Activated T-cell treated with anti-CD3 and anti-CD28 coated beads, Interleukin-2, amount 50 U/mL, for 4 hours (primary cell): ENCODE data around the gene MRPL18. TPM values are rescaled to one million over a fixed set of nuclear protein-coding genes. Genes with fewer than 3 reads are reported as not detected.
A peak's percentile ranks its signal among the peaks of the same experiment; 100 is the strongest.

Experiments
- ATAC-seq, 2 donors: fragments of 200-7000 bp; cut with Tn5 transposase; one replicate each; pipeline ENCODE4 v1.10.0; 2021
- DNase-seq: peaks from one replicate; pipeline ENCODE4 v3.0.0-alpha.2; 2020
- H3K27me3 Mint-ChIP-seq: one replicate; pipeline ENCODE4 v1.8.0; 2021; ENCODE audit warnings: low read depth, mixed read lengths
- H3K36me3 Mint-ChIP-seq: one replicate; pipeline ENCODE4 v1.8.0; 2022; ENCODE audit warnings: mixed read lengths; ENCODE audit not compliant: insufficient read depth
- H3K4me1 Mint-ChIP-seq: one replicate; pipeline ENCODE4 v1.8.0; 2021; ENCODE audit warnings: low read depth, mixed read lengths
- H3K4me3 Mint-ChIP-seq: one replicate; pipeline ENCODE4 v1.8.0; 2021; ENCODE audit warnings: mild to moderate bottlenecking, moderate library complexity, mixed read lengths
- H3K9me3 Mint-ChIP-seq: one replicate; pipeline ENCODE4 v1.8.0; 2021; ENCODE audit warnings: mixed read lengths
- total RNA-seq, 3 donors: library from RNA; stranded (reverse); gene quantifications; one replicate each; pipeline ENCODE4 v1.2.1, GENCODE V29; 2021

MRPL18 gene
- total RNA-seq, 3 donors from 2014 or later: 99.8 to 111 (median 101) TPM

DNA sequence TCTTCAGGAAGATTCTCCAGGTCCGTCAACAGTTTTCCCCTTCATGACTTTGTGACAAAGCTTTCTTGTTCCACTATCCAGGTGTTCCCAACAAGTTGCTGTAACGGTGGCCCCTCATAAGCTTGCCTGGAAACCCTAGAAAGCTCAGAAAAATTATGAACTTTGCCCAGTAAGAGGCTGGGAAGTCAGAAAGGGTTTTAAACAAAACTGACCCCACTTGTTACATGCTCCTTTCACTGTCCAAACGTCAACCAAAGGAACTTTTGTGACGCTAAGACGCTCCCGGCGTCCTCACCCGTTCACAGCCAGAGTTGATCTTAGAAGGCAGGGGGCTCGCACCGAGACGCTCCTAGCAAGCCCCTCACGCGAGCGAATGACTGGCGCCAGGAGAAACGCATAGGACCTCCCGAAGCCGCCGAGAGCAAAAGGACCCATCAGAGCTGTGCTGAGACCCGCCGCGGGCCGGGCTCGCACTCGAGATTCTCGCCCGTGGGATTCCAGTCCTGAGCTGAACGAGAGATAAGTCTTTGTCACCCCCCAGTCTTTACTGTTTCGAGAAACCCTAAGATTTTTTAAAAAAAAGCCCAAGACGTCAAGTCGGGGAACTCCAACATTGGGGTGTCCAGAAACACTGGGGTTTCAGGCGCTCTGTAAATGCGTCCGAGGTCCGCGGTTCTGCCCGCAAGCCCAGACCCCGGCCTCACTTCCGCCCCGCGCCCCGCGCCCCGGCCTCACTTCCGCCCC lies 29.0 kb upstream of the MRPL18 start:
- DNase-seq (peak; percentile 12), ATAC-seq (peak; percentile 3)
- peak overlapping the region; percentile 92 for H3K4me3 Mint-ChIP-seq
- peaks cover 17% of the 10 kb centered on the region for H3K36me3 Mint-ChIP-seq
- H3K4me1 Mint-ChIP-seq: peaks cover 28% of the 10 kb centered on the region
- no peaks in the 10 kb centered on the region for H3K9me3 Mint-ChIP-seq
- no peaks in the 10 kb centered on the region for H3K27me3 Mint-ChIP-seq

DNA sequence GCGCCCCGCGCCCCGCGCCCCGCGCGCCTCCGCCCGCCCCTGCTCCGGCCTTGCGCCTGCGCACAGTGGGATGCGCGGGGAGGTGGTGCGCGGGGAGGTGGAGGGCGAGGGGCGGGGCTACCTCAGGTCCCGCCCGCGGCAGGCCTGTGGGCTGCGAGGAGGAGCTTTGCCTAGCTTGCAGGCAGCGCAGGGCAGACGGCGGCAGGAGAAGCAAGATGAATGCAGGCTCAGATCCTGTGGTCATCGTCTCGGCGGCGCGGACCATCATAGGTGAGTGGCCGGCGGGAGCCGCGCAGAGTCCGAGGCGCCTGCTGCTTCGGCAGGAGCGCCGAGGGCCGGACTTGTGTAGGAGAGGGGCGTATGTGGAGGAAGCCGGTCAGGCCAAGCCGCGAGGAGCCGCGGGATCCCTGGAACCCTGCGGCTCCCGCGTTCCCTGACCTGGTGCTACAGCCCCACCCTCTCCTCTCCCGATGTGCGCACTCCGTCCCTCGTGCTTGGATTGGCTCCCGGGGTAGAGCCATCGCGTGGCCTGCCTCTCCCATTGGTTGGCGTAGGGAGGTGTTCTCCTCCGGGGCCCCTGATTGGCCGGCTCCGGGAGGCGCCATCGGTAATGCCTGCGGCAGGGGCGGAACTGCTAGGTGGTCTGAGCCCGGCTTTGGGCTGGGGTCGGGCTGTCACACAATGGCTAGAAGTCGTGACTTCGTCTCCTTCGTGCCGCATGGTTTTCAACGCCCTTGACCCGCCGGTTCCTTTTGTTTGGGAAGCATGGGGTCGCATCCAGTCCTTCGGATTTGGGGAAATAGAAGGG lies 28.2 kb upstream of the MRPL18 start, which contains the start of gene ACAT2:
TSS of gene ACAT2 (plus strand) at position 173 of the 808 bp plus-strand sequence. CDS start at position 216, 43 bp downstream.
- H3K36me3 Mint-ChIP-seq: peaks cover 20% of the 10 kb centered on the region
- H3K4me3 Mint-ChIP-seq: peak within 1 kb of the TSS; percentile 92
- H3K9me3 Mint-ChIP-seq: no peaks in the 10 kb centered on the region
- ATAC-seq (peak; percentile 97), DNase-seq (peak; percentile 85)
- peaks cover 28% of the 10 kb centered on the region for H3K4me1 Mint-ChIP-seq
- no peaks in the 10 kb centered on the region for H3K27me3 Mint-ChIP-seq

DNA sequence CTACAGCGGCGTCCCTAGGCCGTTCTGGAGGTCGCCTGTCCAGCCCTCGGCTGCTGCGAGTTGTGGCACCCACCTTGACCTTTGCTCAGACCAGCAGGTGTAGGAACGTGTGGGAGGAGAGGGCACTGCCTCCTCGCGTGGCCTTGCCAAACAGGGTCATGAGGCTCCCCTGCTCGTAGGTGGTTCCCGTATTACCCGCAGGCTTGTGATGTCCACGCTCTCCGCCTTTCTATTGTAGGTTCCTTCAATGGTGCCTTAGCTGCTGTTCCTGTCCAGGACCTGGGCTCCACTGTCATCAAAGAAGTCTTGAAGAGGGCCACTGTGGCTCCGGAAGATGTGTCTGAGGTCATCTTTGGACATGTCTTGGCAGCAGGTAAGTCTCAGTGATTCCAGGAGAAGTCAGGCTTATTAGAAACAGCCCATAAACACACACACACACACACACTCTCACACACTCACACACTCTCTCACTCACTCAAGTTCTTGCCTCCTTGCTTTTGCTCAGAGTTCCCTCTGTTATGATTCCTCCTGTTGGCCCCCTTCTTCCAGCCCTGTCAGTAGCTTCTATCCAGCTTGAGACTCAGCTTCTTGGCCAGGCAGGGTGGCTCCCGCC lies 27.5 kb upstream of the MRPL18 start:
- H3K4me1 Mint-ChIP-seq: peaks cover 27% of the 10 kb centered on the region
- ATAC-seq (no peak), DNase-seq (no peak)
- H3K27me3 Mint-ChIP-seq: no peaks in the 10 kb centered on the region
- peaks cover 20% of the 10 kb centered on the region for H3K36me3 Mint-ChIP-seq
- peak overlapping the region; percentile 92 for H3K4me3 Mint-ChIP-seq
- H3K9me3 Mint-ChIP-seq: no peaks in the 10 kb centered on the region

DNA sequence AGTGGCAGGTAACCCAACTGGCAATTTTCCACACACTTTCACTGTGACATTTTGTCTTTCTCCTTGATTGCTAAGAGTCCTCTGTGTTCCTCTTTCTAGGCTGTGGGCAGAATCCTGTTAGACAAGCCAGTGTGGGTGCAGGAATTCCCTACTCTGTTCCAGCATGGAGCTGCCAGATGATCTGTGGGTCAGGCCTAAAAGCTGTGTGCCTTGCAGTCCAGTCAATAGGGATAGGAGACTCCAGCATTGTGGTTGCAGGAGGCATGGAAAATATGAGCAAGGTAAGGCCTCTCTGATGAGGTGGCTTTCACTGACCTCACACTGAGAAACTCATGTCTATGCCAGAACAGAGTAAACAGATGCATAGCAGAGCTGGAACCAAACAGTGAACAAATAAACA lies 23.4 kb upstream of the MRPL18 start:
- no peak overlapping the region for H3K4me3 Mint-ChIP-seq
- H3K27me3 Mint-ChIP-seq: no peaks in the 10 kb centered on the region
- ATAC-seq (no peak), DNase-seq (no peak)
- H3K36me3 Mint-ChIP-seq: peaks cover 37% of the 10 kb centered on the region
- H3K9me3 Mint-ChIP-seq: no peaks in the 10 kb centered on the region
- peaks cover 10% of the 10 kb centered on the region for H3K4me1 Mint-ChIP-seq

DNA sequence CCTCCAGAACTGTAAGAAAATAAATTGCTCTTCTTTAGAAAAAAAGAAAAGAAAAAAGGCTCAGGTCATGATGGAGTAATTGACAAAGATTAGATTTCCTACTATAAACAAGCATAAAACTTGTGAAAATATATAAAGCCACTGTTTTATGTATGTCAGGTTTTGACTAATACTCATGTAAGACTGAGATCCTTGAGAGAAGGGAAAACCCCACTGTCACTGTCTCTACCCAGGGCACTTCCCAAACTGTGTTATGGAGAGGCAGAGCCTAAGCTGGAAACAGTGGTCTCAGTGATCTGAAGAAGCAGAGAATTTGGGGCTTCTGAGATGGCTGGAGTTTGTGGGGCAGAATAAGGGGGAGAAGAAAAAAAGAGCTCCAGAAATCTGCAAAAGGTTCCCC lies 20.8 kb upstream of the MRPL18 start:
- ATAC-seq (no peak), DNase-seq (no peak)
- Mint-ChIP-seq H3K36me3 (peaks cover 37% of the 10 kb centered on the region), H3K9me3 (no peaks in the 10 kb centered on the region), H3K27me3 (no peaks in the 10 kb centered on the region), H3K4me1 (no peaks in the 10 kb centered on the region), H3K4me3 (no peak overlapping the region)

DNA sequence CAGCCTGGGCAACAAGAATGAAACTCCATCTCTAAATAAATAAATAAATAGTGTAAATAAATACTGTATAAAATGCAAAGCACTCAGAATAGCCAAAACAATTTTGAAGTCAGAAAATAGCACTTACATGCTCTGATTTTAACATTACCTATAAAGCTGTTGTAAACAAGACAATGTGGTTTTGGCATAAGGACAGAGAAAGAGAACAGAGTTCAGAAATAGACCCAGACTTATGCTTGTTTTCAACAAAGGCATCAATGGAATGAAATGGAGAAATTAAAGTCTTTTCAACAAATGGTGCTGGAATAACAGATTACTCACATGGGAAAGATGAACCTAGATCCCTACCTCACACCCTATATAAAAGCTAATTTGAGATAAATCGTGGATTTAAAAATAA lies 18.1 kb upstream of the MRPL18 start:
- ATAC-seq: no peak
- Mint-ChIP-seq H3K4me3 (no peak overlapping the region), H3K36me3 (peaks cover 40% of the 10 kb centered on the region), H3K4me1 (no peaks in the 10 kb centered on the region), H3K27me3 (no peaks in the 10 kb centered on the region), H3K9me3 (no peaks in the 10 kb centered on the region)
- no peak for DNase-seq

DNA sequence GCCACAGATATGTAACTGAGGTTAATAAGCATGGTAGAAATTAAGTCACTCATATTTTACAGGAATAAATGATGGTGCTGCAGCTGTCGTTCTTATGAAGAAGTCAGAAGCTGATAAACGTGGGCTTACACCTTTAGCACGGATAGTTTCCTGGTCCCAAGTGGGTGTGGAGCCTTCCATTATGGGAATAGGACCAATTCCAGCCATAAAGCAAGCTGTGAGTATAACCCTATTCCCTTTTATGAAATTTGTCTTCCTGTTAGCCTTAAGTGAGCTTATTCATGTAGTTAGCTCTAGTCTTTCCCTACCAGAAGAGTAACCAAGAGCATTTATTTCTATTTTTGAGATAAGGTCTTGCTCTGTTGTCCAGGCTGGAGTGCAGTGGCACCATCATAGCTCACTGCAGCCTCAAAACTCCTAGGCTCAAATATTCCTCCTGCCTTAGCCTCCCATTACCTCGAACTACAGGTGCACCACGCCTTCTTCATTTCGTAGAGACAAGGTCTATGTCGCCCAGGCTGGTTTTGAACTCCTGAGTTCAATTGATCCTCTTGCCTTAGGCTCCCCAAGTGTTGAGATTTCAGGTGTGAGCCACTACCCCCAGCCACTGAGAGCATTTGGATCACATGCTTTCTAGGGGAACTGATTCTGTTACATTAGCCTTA lies 12.9 kb upstream of the MRPL18 start:
- DNase-seq (no peak), ATAC-seq (no peak)
- Mint-ChIP-seq H3K4me1 (peaks cover 7% of the 10 kb centered on the region), H3K27me3 (no peaks in the 10 kb centered on the region), H3K9me3 (no peaks in the 10 kb centered on the region), H3K36me3 (peaks cover 45% of the 10 kb centered on the region), H3K4me3 (no peak overlapping the region)

DNA sequence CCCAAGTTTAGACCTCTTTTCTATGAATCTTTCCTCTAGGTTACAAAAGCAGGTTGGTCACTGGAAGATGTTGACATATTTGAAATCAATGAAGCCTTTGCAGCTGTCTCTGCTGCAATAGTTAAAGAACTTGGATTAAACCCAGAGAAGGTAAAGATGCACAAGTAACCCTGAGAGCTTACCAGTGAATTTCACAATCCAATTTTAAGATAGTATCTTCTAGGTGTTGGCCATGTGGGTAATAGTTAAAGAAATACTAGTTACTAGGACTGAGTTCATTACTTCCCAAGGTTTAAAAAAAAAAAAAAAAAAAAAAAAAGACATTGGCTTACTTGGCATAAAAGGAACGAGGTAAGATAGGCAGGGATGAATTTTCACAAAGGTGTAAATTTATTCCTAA lies 12.1 kb upstream of the MRPL18 start:
- H3K4me3 Mint-ChIP-seq: no peak overlapping the region
- peaks cover 14% of the 10 kb centered on the region for H3K4me1 Mint-ChIP-seq
- peaks cover 52% of the 10 kb centered on the region for H3K36me3 Mint-ChIP-seq
- ATAC-seq (no peak), DNase-seq (no peak)
- H3K27me3 Mint-ChIP-seq: no peaks in the 10 kb centered on the region
- no peaks in the 10 kb centered on the region for H3K9me3 Mint-ChIP-seq

DNA sequence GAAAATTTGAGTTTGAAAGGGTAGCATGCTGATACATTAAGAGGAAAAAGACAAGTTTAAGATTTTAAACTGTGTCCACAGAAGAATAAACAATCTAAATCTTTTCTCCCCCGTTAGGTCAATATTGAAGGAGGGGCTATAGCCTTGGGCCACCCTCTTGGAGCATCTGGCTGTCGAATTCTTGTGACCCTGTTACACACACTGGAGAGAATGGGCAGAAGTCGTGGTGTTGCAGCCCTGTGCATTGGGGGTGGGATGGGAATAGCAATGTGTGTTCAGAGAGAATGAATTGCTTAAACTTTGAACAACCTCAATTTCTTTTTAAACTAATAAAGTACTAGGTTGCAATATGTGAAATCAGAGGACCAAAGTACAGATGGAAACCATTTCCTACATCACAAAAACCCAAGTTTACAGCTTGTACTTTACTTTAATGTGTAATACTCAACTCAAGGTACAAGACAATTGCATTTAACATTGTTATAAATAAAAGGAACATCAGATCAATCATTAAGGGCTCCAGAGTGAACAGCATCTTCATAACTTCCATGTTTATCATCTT lies 11.6 kb upstream of the MRPL18 start:
- DNase-seq (no peak), ATAC-seq (no peak)
- Mint-ChIP-seq H3K4me3 (no peak overlapping the region), H3K36me3 (peaks cover 54% of the 10 kb centered on the region), H3K27me3 (no peaks in the 10 kb centered on the region), H3K9me3 (no peaks in the 10 kb centered on the region), H3K4me1 (peaks cover 14% of the 10 kb centered on the region)

DNA sequence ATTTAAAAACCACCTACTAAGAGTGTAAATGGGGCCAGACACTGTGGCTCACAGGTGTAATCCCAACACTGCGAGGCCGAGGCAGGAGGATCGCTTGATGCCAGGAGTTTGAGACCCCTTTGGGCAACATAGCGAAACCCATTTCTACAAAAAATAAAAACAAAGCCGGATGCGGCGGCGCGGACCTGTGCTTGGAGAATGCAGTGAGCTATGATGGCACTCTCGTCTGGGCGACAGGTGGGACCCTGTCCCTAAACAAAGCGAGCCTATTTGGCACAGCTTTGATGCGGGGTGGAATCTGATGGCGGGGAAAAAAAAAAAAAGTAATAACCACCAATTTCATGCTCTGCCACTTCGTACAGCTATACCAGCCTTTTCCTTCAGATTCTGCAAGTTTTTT lies 2.0 kb upstream of the MRPL18 start:
- Mint-ChIP-seq H3K4me1 (peaks cover 55% of the 10 kb centered on the region), H3K36me3 (peaks cover 53% of the 10 kb centered on the region), H3K4me3 (peak overlapping the region; percentile 99), H3K9me3 (no peaks in the 10 kb centered on the region), H3K27me3 (no peaks in the 10 kb centered on the region)
- no peak for ATAC-seq
- DNase-seq: no peak

DNA sequence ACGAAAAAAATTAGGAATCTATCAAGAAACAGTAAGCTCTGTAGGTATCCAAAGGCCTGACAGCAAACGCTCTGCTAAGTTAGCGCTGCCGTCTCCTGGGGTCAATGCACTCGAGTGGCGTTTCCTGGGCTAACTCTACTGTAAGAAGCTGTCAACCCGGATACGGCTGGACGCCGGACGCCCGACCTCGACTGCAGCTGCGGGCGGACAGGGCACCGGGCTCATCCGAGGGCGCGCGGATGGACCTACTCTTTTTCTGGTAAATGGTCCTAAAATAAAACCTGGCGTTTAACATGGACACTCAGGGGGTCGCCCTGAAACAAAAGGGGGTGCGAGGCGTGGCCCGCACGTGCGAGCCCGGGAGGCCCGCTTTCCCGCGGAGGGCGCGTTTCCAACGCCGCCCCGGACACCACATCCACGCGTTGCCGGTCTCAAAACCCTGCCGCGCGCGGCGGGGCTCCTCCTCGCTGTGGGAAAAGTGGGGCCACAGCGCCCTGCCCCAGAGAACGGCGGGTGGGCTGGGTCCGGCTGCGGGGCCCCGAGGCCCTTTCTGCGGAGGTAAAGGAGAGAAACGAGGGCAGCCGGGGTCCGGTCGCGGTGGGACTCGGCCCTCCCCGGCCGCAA lies 1.4 kb upstream of the MRPL18 start:
- DNase-seq (peak; percentile 8), ATAC-seq (no peak)
- Mint-ChIP-seq H3K9me3 (no peaks in the 10 kb centered on the region), H3K4me1 (peaks cover 59% of the 10 kb centered on the region), H3K27me3 (no peaks in the 10 kb centered on the region), H3K36me3 (peaks cover 50% of the 10 kb centered on the region), H3K4me3 (peak overlapping the region; percentile 99)

DNA sequence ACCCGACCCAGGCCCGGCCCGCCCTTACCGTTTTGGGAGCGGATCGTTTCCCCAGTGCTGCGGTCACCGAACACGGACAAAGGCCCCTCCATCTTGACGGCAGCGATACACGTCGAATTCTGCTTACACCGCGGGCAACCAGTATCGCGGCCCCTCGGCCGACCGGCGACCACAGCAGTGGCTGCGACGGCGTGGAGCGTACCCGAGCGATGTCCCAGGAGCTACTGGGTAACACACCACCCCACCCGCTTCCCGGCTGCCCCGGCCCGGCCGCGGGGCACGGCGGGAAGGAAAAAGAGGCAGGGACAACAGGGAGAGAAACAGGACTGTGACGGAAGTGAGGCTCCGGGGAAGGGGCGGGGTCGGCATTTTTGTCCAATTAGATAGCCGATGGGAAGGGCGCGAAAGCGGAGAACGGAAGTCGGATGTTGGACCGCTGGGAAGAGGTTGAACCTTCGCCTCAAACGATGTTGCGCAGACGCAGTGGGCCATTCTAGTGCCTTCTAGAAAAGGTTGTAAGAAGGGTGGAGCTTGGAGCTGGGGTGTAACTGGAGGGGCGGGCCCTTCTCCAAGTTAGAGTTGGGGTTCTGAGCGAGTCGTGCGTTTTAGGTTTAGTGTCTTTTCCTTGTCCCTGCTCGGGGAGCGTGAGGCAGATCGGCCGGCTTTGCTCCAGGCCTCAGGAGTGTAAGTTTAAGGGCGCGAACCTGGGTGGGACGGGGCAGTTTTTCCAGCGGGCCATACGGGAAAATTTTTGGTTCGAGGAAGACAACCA lies 704 bp upstream of the MRPL18 start, which contains the start of gene TCP1:
TSS of gene TCP1 (minus strand) at position 226 of the 772 bp plus-strand sequence. CDS start at position 92, 134 bp downstream.
- ATAC-seq: peak; percentile 81 to 84
- Mint-ChIP-seq H3K9me3 (no peaks in the 10 kb centered on the region), H3K4me3 (peak within 1 kb of the TSS; percentile 99), H3K4me1 (peaks cover 62% of the 10 kb centered on the region), H3K27me3 (no peaks in the 10 kb centered on the region), H3K36me3 (peaks cover 53% of the 10 kb centered on the region)
- peak; percentile 98 for DNase-seq
